Activated T-cell treated with anti-CD3 and anti-CD28 coated beads, Interleukin-2, amount 50 U/mL, for 24 hours (primary cell): ENCODE results near the gene TLL1.

Source experiments
- DNase-seq: peaks from one replicate; pipeline ENCODE4 v3.0.0-alpha.2; 2020
- H3K27ac Mint-ChIP-seq: 2 replicates; pipeline ENCODE4 v1.8.0; 2020; ENCODE audit warnings: mild to moderate bottlenecking, mixed read lengths
- H3K27me3 Mint-ChIP-seq: 2 replicates; pipeline ENCODE4 v1.8.0; 2020; ENCODE audit warnings: mixed read lengths
- H3K36me3 Mint-ChIP-seq: 2 replicates; pipeline ENCODE4 v1.8.0; 2020; ENCODE audit warnings: low read depth, mixed read lengths
- H3K4me1 Mint-ChIP-seq: 2 replicates; pipeline ENCODE4 v1.8.0; 2020; ENCODE audit warnings: low read depth, mixed read lengths
- H3K4me3 Mint-ChIP-seq: 2 replicates; pipeline ENCODE4 v1.8.0; 2020; ENCODE audit warnings: mild to moderate bottlenecking, moderate library complexity, mixed read lengths
- H3K9me3 Mint-ChIP-seq: 2 replicates; pipeline ENCODE4 v1.8.0; 2020; ENCODE audit warnings: mixed read lengths

The TLL1 gene

GRCh38 chr4:166087569-166087968 is 214.5 kb downstream of the TLL1 start:
- no peak for DNase-seq
- H3K9me3 Mint-ChIP-seq, result no peaks in the 10 kb centered on the region
- H3K4me3 Mint-ChIP-seq, result no peak overlapping the region
- H3K36me3 Mint-ChIP-seq, result no peaks in the 10 kb centered on the region
- H3K27ac Mint-ChIP-seq, result no peak overlapping the region
- no peaks in the 10 kb centered on the region for H3K27me3 Mint-ChIP-seq
- no peaks in the 10 kb centered on the region for H3K4me1 Mint-ChIP-seq

GRCh38 chr4:166088576-166088975 is 215.5 kb downstream of the TLL1 start:
- H3K27me3 Mint-ChIP-seq, result no peaks in the 10 kb centered on the region
- H3K9me3 Mint-ChIP-seq, result no peaks in the 10 kb centered on the region
- no peak for DNase-seq
- H3K27ac Mint-ChIP-seq, result no peak overlapping the region
- no peaks in the 10 kb centered on the region for H3K36me3 Mint-ChIP-seq
- no peak overlapping the region for H3K4me3 Mint-ChIP-seq
- no peaks in the 10 kb centered on the region for H3K4me1 Mint-ChIP-seq

- H3K9me3 Mint-ChIP-seq, result no peaks in the 10 kb centered on the region
- no peak for DNase-seq
- H3K4me3 Mint-ChIP-seq, result no peak overlapping the region
- no peak overlapping the region for H3K27ac Mint-ChIP-seq
- H3K4me1 Mint-ChIP-seq, result no peaks in the 10 kb centered on the region
- no peaks in the 10 kb centered on the region for H3K36me3 Mint-ChIP-seq
- no peaks in the 10 kb centered on the region for H3K27me3 Mint-ChIP-seq
These were observed 218.1 kb downstream of the TLL1 start for GRCh38 chr4:166091146-166091545.

GRCh38 chr4:166091912-166092510 is 219.0 kb downstream of the TLL1 start:
- H3K9me3 Mint-ChIP-seq, result no peaks in the 10 kb centered on the region
- no peaks in the 10 kb centered on the region for H3K27me3 Mint-ChIP-seq
- no peaks in the 10 kb centered on the region for H3K36me3 Mint-ChIP-seq
- no peak overlapping the region for H3K4me3 Mint-ChIP-seq
- no peak overlapping the region for H3K27ac Mint-ChIP-seq
- DNase-seq, result no peak
- no peaks in the 10 kb centered on the region for H3K4me1 Mint-ChIP-seq

- DNase-seq, result no peak
- no peaks in the 10 kb centered on the region for H3K9me3 Mint-ChIP-seq
- H3K4me1 Mint-ChIP-seq, result no peaks in the 10 kb centered on the region
- no peak overlapping the region for H3K4me3 Mint-ChIP-seq
- H3K27me3 Mint-ChIP-seq, result no peaks in the 10 kb centered on the region
- H3K36me3 Mint-ChIP-seq, result no peaks in the 10 kb centered on the region
- no peak overlapping the region for H3K27ac Mint-ChIP-seq
These were observed 219.8 kb downstream of the TLL1 start for GRCh38 chr4:166092797-166093290.

- Mint-ChIP-seq H3K4me1 (no peaks in the 10 kb centered on the region), H3K4me3 (no peak overlapping the region), H3K36me3 (no peaks in the 10 kb centered on the region), H3K27me3 (no peaks in the 10 kb centered on the region), H3K27ac (no peak overlapping the region), H3K9me3 (peaks cover 2% of the 10 kb centered on the region)
- DNase-seq, result no peak
These were observed 231.6 kb downstream of the TLL1 start for GRCh38 chr4:166104623-166105022.

GRCh38 chr4:166121897-166122296 is 248.9 kb downstream of the TLL1 start:
- no peaks in the 10 kb centered on the region for H3K27me3 Mint-ChIP-seq

GRCh38 chr4:166123546-166123945 is 250.5 kb downstream of the TLL1 start:
- Mint-ChIP-seq H3K27me3 (no peaks in the 10 kb centered on the region), H3K9me3 (no peaks in the 10 kb centered on the region), H3K27ac (no peak overlapping the region), H3K36me3 (no peaks in the 10 kb centered on the region), H3K4me3 (no peak overlapping the region), H3K4me1 (no peaks in the 10 kb centered on the region)
- DNase-seq, result no peak

More at GRCh38 chr4:166121897-166122296, 248.9 kb downstream of the TLL1 start:
- DNase-seq, result no peak
- H3K4me1 Mint-ChIP-seq, result no peaks in the 10 kb centered on the region
- H3K4me3 Mint-ChIP-seq, result no peak overlapping the region
- H3K9me3 Mint-ChIP-seq, result no peaks in the 10 kb centered on the region
- H3K36me3 Mint-ChIP-seq, result no peaks in the 10 kb centered on the region
- no peak overlapping the region for H3K27ac Mint-ChIP-seq

GRCh38 chr4:166128403-166128802 is 255.4 kb downstream of the TLL1 start:
- Mint-ChIP-seq H3K36me3 (no peaks in the 10 kb centered on the region), H3K9me3 (peaks cover 2% of the 10 kb centered on the region), H3K4me1 (no peaks in the 10 kb centered on the region), H3K4me3 (no peak overlapping the region), H3K27ac (no peak overlapping the region), H3K27me3 (no peaks in the 10 kb centered on the region)
- DNase-seq, result no peak

- Mint-ChIP-seq H3K36me3 (no peaks in the 10 kb centered on the region), H3K4me3 (no peak overlapping the region), H3K9me3 (peaks cover 2% of the 10 kb centered on the region), H3K4me1 (no peaks in the 10 kb centered on the region), H3K27ac (no peak overlapping the region), H3K27me3 (no peaks in the 10 kb centered on the region)
- no peak for DNase-seq
These were observed 261.2 kb downstream of the TLL1 start for GRCh38 chr4:166134285-166134684.

- H3K4me1 Mint-ChIP-seq, result no peaks in the 10 kb centered on the region
- no peaks in the 10 kb centered on the region for H3K36me3 Mint-ChIP-seq
- DNase-seq, result no peak
- no peak overlapping the region for H3K27ac Mint-ChIP-seq
- H3K27me3 Mint-ChIP-seq, result no peaks in the 10 kb centered on the region
- no peak overlapping the region for H3K4me3 Mint-ChIP-seq
- no peaks in the 10 kb centered on the region for H3K9me3 Mint-ChIP-seq
These were observed 267.9 kb downstream of the TLL1 start for GRCh38 chr4:166140951-166141350.

GRCh38 chr4:166143227-166143626 is 270.2 kb downstream of the TLL1 start:
- no peaks in the 10 kb centered on the region for H3K4me1 Mint-ChIP-seq
- DNase-seq, result no peak
- H3K27me3 Mint-ChIP-seq, result no peaks in the 10 kb centered on the region
- no peak overlapping the region for H3K4me3 Mint-ChIP-seq
- no peaks in the 10 kb centered on the region for H3K9me3 Mint-ChIP-seq
- no peaks in the 10 kb centered on the region for H3K36me3 Mint-ChIP-seq
- H3K27ac Mint-ChIP-seq, result no peak overlapping the region

- no peak overlapping the region for H3K27ac Mint-ChIP-seq
- no peak for DNase-seq
These were observed 271.6 kb downstream of the TLL1 start for GRCh38 chr4:166144607-166145006.

GRCh38 chr4:166146806-166147540 is 273.9 kb downstream of the TLL1 start:
- Mint-ChIP-seq H3K4me3 (no peak overlapping the region), H3K9me3 (no peaks in the 10 kb centered on the region), H3K27ac (no peak overlapping the region), H3K36me3 (no peaks in the 10 kb centered on the region), H3K4me1 (no peaks in the 10 kb centered on the region), H3K27me3 (no peaks in the 10 kb centered on the region)
- DNase-seq, result no peak

More at GRCh38 chr4:166144607-166145006, 271.6 kb downstream of the TLL1 start:
- H3K4me1 Mint-ChIP-seq, result no peaks in the 10 kb centered on the region
- no peaks in the 10 kb centered on the region for H3K27me3 Mint-ChIP-seq
- no peaks in the 10 kb centered on the region for H3K9me3 Mint-ChIP-seq
- no peaks in the 10 kb centered on the region for H3K36me3 Mint-ChIP-seq
- H3K4me3 Mint-ChIP-seq, result no peak overlapping the region
